Measurements from ENCODE around the gene CDC25C. TPM values are rescaled to one million over a fixed set of nuclear protein-coding genes. Genes with fewer than 3 reads are reported as not detected.
A peak's percentile ranks its signal among the peaks of the same experiment; 100 is the strongest.
"Not testable (repeated sequence)": the region's sequence is repeated elsewhere in the genome, so short reads cannot be mapped to it uniquely, and the experiment has no call there.

CDC25C gene
- total RNA-seq, 2 experiments from 2014 or later: 14.9 to 21.3 TPM

DNA sequence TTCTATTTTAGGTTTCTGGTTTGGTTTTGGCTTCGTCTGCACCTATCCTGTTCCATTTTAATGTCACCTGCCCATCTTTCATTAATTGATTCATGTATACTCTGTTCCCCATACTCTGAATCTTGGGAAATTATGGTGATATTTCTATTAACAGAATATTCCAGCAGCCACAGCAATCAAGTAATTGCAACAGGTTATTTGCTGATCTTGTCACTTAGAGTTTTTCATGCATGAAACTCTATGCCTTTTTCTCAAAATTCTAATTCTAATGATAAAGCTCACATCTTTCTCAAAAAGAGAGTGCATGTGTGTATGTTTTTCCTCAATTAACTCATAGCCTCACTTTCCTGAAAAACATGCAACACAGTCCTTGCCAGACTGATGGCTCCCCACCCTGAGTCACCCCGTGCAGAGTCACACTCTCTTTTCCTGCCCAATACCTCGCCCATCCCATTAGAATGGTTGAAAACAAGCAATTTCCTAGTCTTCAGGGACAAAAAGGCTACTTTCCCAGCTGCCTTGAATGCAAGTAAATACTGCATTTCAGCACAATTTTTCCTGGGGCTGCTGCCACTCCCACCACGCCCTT is 72.8 kb downstream of the CDC25C start:
- H3K27ac Mint-ChIP-seq: no peak overlapping the region
- ATAC-seq (no peak), DNase-seq (no peak)
- H3K36me3 Mint-ChIP-seq: no peaks in the 10 kb centered on the region
- H3K9me3 Mint-ChIP-seq (ENCODE audit: low read depth): no peaks in the 10 kb centered on the region
- peaks cover 10% of the 10 kb centered on the region for H3K27me3 Mint-ChIP-seq
- H3K4me1 Mint-ChIP-seq: no peaks in the 10 kb centered on the region
- CTCF ChIA-PET: interaction anchor here (0.8 kb wide), 1 partner anchor 190 kb away, joined by 3 read pairs; no protein-coding TSS in a partner anchor
- no peak overlapping the region for H3K4me3 Mint-ChIP-seq

DNA sequence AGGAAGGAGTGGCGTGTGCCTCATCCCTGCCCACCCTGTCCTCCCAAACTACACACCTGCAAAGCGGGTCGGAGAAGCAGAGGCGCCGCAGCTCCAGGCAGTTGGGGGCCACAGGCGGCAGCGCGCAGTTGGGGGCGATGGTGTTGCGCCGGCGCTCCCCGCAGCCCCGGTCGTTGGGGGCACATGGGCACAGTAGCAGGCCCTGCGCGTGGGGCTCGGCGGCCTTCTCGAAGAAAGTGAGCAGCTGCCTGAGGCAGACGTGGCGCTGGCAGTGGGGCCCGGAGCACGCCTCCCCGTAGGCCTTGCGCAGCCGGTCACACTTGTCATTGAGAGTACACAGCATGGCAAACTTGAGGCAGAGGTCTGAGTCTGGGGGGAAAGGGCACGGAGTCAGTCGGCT is 74.0 kb downstream of the CDC25C start:
- Mint-ChIP-seq H3K9me3 (ENCODE audit: low read depth) (no peaks in the 10 kb centered on the region), H3K4me3 (no peak overlapping the region), H3K36me3 (no peaks in the 10 kb centered on the region), H3K4me1 (no peaks in the 10 kb centered on the region), H3K27ac (no peak overlapping the region), H3K27me3 (peaks cover 10% of the 10 kb centered on the region)
- DNase-seq (no peak), ATAC-seq (no peak)
- CTCF ChIA-PET: no interaction called here

DNA sequence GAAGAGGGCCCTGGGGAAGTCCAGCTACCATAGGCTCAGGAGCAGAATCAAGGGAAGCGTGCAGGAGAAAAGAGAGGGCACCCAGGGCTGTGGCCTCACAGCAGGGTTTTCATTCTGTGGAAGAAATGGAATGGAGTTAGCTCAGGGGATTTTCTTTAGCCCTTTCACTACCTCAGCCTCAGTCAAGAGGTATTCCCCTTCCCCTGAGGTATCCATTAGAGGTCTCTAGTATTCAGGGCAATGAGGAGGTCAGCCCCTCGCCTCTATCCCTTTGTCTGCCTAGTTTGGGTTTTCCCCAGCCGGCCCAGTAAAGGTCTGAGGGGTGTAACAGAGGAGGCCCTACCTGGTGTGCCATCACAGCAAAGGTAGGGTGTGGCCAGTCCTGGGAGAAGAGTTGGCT is 78.7 kb downstream of the CDC25C start:
- DNase-seq: no peak
- no peak for ATAC-seq
- H3K4me1 Mint-ChIP-seq: no peaks in the 10 kb centered on the region
- no peaks in the 10 kb centered on the region for H3K36me3 Mint-ChIP-seq
- peaks cover 8% of the 10 kb centered on the region for H3K27me3 Mint-ChIP-seq
- H3K27ac Mint-ChIP-seq: no peak overlapping the region
- H3K9me3 Mint-ChIP-seq (ENCODE audit: low read depth): no peaks in the 10 kb centered on the region
- CTCF ChIA-PET: interaction anchor here (1.5 kb wide), 1 partner anchor 10 kb away, joined by 3 read pairs; no protein-coding TSS in a partner anchor
- no peak overlapping the region for H3K4me3 Mint-ChIP-seq

DNA sequence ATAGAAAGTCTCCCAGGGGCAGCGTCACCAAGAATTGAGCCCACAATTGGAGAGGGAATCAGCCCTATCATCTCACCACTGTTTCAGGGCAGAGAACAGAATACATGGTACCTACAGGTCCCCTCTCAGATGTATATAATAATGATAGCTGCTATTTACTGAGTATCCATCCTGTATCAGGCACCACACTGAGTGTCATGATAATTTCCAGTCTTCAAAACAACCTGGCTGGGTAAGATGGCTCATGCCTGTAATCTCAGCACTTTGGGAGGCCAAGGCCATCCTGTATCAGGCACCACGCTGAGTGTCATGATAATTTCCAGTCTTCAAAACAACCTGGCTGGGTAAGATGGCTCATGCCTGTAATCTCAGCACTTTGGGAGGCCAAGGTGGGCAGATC is 83.8 kb downstream of the CDC25C start:
- DNase-seq; ATAC-seq; CTCF ChIA-PET; H3K36me3 Mint-ChIP-seq; H3K27ac Mint-ChIP-seq; H3K4me3 Mint-ChIP-seq; H3K4me1 Mint-ChIP-seq; H3K9me3 Mint-ChIP-seq (ENCODE audit: low read depth): not testable (repeated sequence)
- H3K27me3 Mint-ChIP-seq: peaks cover 22% of the 10 kb centered on the region

DNA sequence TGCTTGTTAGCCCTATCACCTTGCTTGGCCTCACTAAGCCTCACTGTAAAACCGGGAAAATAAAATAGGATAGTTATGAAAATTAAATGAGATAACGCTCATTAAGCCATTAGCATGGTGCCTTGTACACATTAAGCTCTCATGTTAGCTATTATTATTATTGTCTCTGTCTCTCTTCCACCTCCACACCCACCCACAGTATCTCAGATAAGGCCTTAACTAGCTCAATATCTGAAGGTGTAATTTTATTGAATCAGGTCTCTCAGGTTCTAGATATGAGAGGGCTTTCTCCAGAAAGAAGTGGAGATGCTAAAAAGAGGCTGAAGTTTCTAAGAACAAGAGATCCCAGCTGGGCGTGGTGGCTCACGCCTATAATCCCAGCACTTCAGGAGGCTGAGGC is 84.8 kb downstream of the CDC25C start:
- Mint-ChIP-seq H3K27ac (no peak overlapping the region), H3K9me3 (ENCODE audit: low read depth) (no peaks in the 10 kb centered on the region), H3K36me3 (no peaks in the 10 kb centered on the region), H3K4me1 (peaks cover 2% of the 10 kb centered on the region), H3K27me3 (peaks cover 30% of the 10 kb centered on the region), H3K4me3 (no peak overlapping the region)
- CTCF ChIA-PET: no interaction called here
- DNase-seq (no peak), ATAC-seq (no peak)

DNA sequence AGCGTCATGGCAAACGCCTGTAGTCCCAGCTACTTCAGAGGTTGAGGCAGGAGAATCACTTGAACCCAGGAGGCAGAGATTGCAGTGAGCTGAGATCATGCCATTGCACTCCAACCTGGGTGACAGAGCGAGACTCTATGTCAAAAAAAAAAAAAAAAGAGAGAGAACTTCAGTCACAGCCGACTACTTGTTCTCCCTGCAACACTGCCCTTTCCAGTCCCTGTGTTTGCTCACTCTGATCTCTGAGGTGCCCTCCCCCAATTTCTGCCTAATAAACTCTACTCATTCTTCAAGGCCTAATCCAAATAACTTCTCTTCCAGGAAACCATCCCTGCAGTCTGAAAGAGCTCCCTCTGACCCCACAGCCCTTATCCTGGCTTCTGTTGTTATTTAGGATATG is 85.3 kb downstream of the CDC25C start:
- Mint-ChIP-seq H3K9me3 (ENCODE audit: low read depth) (no peaks in the 10 kb centered on the region), H3K4me1 (peaks cover 5% of the 10 kb centered on the region), H3K27ac (no peak overlapping the region), H3K27me3 (peaks cover 33% of the 10 kb centered on the region), H3K36me3 (no peaks in the 10 kb centered on the region), H3K4me3 (no peak overlapping the region)
- CTCF ChIA-PET: no interaction called here
- DNase-seq (no peak), ATAC-seq (no peak)

DNA sequence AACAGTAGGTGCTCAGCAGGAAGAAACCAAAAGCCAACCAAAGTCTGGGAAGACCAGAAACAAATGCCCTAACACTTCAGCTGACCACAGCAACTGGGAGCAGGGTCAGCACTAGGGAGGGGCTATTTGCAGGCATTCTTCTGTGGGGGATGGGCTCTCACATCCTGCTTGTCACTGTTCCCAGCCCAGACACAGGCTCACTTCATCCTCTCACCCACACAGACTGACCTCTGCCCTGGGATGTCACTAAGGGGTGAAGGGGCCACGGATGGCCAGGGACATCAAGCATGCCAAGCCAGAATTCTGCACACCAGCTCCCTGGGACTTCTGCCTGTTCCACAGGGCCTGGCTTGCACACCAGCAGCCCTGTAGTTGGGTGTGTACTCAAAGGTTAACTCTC is 85.9 kb downstream of the CDC25C start:
- Mint-ChIP-seq H3K4me3 (no peak overlapping the region), H3K27ac (no peak overlapping the region), H3K9me3 (ENCODE audit: low read depth) (no peaks in the 10 kb centered on the region), H3K4me1 (peaks cover 11% of the 10 kb centered on the region), H3K36me3 (no peaks in the 10 kb centered on the region), H3K27me3 (peaks cover 39% of the 10 kb centered on the region)
- no peak for DNase-seq
- no peak for ATAC-seq
- CTCF ChIA-PET: no interaction called here

DNA sequence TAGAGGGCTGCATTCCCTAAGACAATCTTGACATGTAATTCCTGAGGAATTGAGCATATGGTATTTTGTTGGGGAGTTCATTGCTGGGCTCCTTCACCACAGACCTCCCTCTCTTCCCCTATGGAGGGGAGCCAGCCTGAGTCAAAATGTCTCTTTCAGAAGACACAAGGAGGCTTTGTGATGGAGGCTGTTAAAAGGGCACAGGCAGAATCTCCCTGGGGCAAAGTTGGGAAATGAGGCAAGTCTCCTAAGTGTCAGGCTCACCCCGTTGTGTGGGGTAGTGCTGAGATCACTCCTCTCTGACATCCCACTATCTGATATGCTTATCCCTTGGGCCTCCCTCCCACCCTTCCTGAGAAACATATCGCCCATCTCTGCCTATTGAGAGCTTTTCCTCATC is 87.8 kb downstream of the CDC25C start:
- Mint-ChIP-seq H3K9me3 (ENCODE audit: low read depth) (no peaks in the 10 kb centered on the region), H3K4me1 (peaks cover 16% of the 10 kb centered on the region), H3K27me3 (peaks cover 52% of the 10 kb centered on the region), H3K27ac (no peak overlapping the region), H3K4me3 (no peak overlapping the region), H3K36me3 (no peaks in the 10 kb centered on the region)
- CTCF ChIA-PET: interaction anchor here (0.8 kb wide), 1 partner anchor 8 kb away, joined by 3 read pairs; no protein-coding TSS in a partner anchor
- DNase-seq (no peak), ATAC-seq (no peak)

DNA sequence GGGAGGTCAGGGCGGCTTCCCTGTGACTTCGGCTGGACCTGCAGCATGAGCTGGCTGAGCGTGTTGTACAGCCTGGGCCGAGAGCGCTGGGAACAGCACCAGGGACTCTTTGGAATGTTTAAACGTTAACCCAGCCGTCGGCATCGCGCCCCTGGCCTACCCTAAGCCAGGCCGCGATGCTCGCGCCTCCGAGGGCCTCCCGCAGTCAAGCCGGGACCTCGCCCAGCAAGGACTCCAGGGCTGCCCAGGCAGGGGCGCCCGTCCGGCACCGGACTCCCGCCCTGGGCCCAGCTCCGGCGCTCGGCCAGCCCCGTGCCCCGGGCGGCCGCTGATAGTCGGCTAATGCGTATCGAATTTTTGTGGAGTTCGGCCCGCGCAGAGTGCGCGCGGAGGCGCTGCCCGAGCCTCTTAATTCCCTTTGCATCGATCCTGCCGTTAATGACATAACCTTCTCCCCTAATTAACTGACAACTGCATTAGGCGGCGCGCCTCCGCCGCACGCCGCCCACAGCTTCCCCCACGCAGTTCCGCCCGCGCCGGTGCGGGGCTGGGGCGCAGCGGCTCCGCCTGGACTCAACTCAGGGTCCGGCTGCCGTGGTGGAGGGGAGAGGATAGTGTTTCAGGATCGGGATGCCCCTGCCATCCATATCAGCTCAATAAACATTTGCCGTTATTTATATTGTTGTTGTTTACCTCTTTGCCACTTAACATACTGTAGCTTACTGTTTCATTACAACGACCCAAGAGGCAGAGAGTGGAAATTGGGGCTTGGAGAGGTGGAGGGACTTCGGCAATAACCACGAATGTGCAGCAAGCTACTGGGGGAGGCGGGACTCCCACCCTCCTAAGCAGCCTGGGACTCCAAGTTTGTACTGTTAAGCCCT is 89.7 kb downstream of the CDC25C start:
- Mint-ChIP-seq H3K27ac (no peak overlapping the region), H3K27me3 (peaks cover 60% of the 10 kb centered on the region), H3K9me3 (ENCODE audit: low read depth) (no peaks in the 10 kb centered on the region), H3K36me3 (no peaks in the 10 kb centered on the region), H3K4me3 (peak overlapping the region; percentile 30), H3K4me1 (peaks cover 16% of the 10 kb centered on the region)
- ATAC-seq (peak; percentile 75), DNase-seq (no peak)
- CTCF ChIA-PET: interaction anchor here (0.6 to 1.3 kb wide), 4 partner anchors 19 to 110 kb away, joined by 3 to 4 read pairs (median 4); partner anchors contain the start of gene KDM3B

DNA sequence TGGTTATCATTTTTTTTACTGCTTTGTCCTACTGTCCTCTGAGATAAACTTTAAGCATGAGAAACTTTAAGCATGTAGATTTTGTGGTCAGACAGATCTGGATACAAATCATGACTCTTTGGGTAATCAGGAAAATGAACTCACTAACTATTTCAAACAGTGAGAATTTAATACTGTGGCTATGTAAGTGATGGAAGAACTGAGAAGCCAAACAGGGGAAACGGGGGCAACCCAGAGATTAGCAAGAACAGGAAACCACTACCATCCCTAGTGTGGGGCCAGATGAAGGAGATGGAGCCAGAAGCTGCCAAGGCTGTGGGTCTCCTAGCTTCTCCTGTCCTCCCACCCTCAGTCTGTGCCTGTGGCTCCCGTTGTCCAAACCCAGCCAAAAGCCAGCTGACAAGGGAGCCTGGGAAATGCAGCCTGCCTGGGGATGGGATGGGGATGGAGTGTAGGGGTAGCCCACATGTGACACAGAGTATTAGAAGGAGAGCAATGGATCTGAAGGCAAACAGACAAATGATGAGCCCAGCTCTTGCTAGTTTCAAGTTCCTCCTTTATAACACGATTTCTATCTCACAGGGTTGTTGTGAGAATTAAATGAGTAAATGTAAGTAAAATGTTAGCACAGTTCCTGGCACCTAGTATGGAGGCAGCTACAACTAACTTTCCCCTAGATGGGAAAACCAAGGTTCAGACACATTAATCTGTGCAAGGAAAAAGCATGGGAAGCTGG is 90.8 kb downstream of the CDC25C start:
- H3K27ac Mint-ChIP-seq: no peak overlapping the region
- peaks cover 16% of the 10 kb centered on the region for H3K4me1 Mint-ChIP-seq
- DNase-seq (peak; percentile 42), ATAC-seq (peak; percentile 31)
- H3K4me3 Mint-ChIP-seq: no peak overlapping the region
- CTCF ChIA-PET: interaction anchor here (1.5 kb wide), 1 partner anchor 10 kb away, joined by 3 read pairs; no protein-coding TSS in a partner anchor
- no peaks in the 10 kb centered on the region for H3K36me3 Mint-ChIP-seq
- H3K9me3 Mint-ChIP-seq (ENCODE audit: low read depth): no peaks in the 10 kb centered on the region
- peaks cover 63% of the 10 kb centered on the region for H3K27me3 Mint-ChIP-seq

DNA sequence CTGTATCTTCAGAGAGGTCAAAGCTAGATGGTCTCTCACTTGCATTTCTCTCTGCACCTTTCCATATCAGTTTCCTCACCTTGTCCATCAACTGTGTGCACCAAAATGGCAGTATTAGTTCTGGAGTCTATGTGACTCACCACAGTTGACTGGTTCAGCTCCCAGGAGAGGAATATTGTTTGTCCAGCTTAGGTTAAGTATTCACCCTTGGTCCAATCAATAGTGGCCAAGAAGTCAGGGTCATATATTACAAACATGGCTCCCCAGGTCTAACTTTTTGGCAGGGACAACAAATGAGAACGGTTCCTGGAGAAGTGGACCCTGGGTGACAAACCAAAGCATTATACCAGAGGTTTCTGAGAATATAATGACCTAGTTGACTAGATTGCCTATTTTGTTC is 93.6 kb downstream of the CDC25C start:
- no peaks in the 10 kb centered on the region for H3K36me3 Mint-ChIP-seq
- DNase-seq (no peak), ATAC-seq (no peak)
- no peak overlapping the region for H3K4me3 Mint-ChIP-seq
- no peak overlapping the region for H3K27ac Mint-ChIP-seq
- H3K9me3 Mint-ChIP-seq (ENCODE audit: low read depth): no peaks in the 10 kb centered on the region
- peaks cover 16% of the 10 kb centered on the region for H3K4me1 Mint-ChIP-seq
- CTCF ChIA-PET: interaction anchor here (1.2 kb wide), 1 partner anchor 29 kb away, joined by 3 read pairs; no protein-coding TSS in a partner anchor
- H3K27me3 Mint-ChIP-seq: peaks cover 54% of the 10 kb centered on the region
